GM23338 (cell line): ENCODE data around the gene VAV3. TPM values are rescaled to one million over a fixed set of nuclear protein-coding genes. Genes with fewer than 3 reads are reported as not detected.

Source experiments
- ATAC-seq: fragments of 200-7000 bp; cut with Tn5 transposase; 3 replicates; pipeline ENCODE4 v1.9.1; 2020
- DNase-seq: peaks from one replicate; pipeline ENCODE4 v3.0.0-alpha.2; 2015; ENCODE audit warnings: low spot score
- H2AFZ ChIP-seq: fragments of 200-600 bp; sonication (generic); 2 replicates; pipeline ENCODE4 v1.8.0; 2016; ENCODE audit warnings: antibody characterized with exemption, mild to moderate bottlenecking, moderate library complexity
- H3F3A ChIP-seq: fragments of 200-600 bp; sonication (generic); replicated peaks from 2 replicates; pipeline ENCODE4 v1.8.0; 2017; ENCODE audit warnings: antibody characterized with exemption, mixed run types, low read depth
- H3K27ac ChIP-seq: fragments of 200-600 bp; sonication (generic); 2 replicates; pipeline ENCODE4 v1.6.1; 2016; ENCODE audit warnings: low read depth
- H3K27me3 ChIP-seq: fragments of 200-600 bp; sonication (generic); 2 replicates; pipeline ENCODE4 v1.8.0; 2016; ENCODE audit warnings: mild to moderate bottlenecking, mixed run types, moderate library complexity; ENCODE audit not compliant: insufficient read depth
- H3K36me3 ChIP-seq: fragments of 200-600 bp; sonication (generic); 2 replicates; pipeline ENCODE4 v1.8.0; 2016; ENCODE audit warnings: mild to moderate bottlenecking; ENCODE audit not compliant: insufficient read depth
- H3K4me1 ChIP-seq: fragments of 200-600 bp; sonication (generic); 2 replicates; pipeline ENCODE4 v1.8.0; 2016; ENCODE audit warnings: mild to moderate bottlenecking, moderate library complexity; ENCODE audit not compliant: insufficient read depth
- H3K4me2 ChIP-seq: fragments of 200-600 bp; sonication (generic); 2 replicates; pipeline ENCODE4 v1.7.1; 2017; ENCODE audit warnings: mixed run types
- H3K4me3 ChIP-seq: fragments of 200-600 bp; sonication (generic); 2 replicates; pipeline ENCODE4 v1.6.1; 2016; ENCODE audit warnings: mixed run types
- H3K79me2 ChIP-seq: fragments of 200-600 bp; sonication (generic); replicated peaks from 2 replicates; pipeline ENCODE4 v1.8.0; 2017; ENCODE audit warnings: mild to moderate bottlenecking; ENCODE audit not compliant: insufficient read depth
- H3K9me2 ChIP-seq: fragments of 200-600 bp; sonication (generic); 2 replicates; pipeline ENCODE4 v1.8.0; 2017; ENCODE audit not compliant: insufficient read depth
- H4K20me1 ChIP-seq: fragments of 200-600 bp; sonication (generic); replicated peaks from 2 replicates; pipeline ENCODE4 v1.8.0; 2017; ENCODE audit warnings: mild to moderate bottlenecking; ENCODE audit not compliant: insufficient read depth
- H3K27ac Mint-ChIP-seq: 2 replicates; pipeline ENCODE4 v1.8.0; 2020; ENCODE audit warnings: inconsistent platforms, mild to moderate bottlenecking, moderate library complexity, mixed read lengths
- H3K27me3 Mint-ChIP-seq: 3 replicates; pipeline ENCODE4 v1.8.0; 2022; ENCODE audit warnings: low read depth, mild to moderate bottlenecking, moderate library complexity, mixed read lengths, inconsistent platforms; ENCODE audit not compliant: insufficient read depth, poor library complexity
- H3K36me3 Mint-ChIP-seq: 3 replicates; pipeline ENCODE4 v1.8.0; 2021; ENCODE audit warnings: low read depth, mild to moderate bottlenecking, inconsistent platforms, moderate library complexity, mixed read lengths
- H3K4me1 Mint-ChIP-seq: 3 replicates; pipeline ENCODE4 v1.8.0; 2020; ENCODE audit warnings: mild to moderate bottlenecking, inconsistent platforms, mixed read lengths
- H3K4me3 Mint-ChIP-seq: 3 replicates; pipeline ENCODE4 v1.8.0; 2021; ENCODE audit warnings: moderate library complexity, mild to moderate bottlenecking, inconsistent platforms, mixed read lengths
- H3K9me3 Mint-ChIP-seq: 3 replicates; pipeline ENCODE4 v1.8.0; 2020; ENCODE audit warnings: moderate library complexity, mild to moderate bottlenecking, inconsistent platforms, mixed read lengths
- CREB1 ChIP-seq: fragments of 250-450 bp; sonication (Bioruptor Pico); IDR thresholded peaks from 2 replicates; pipeline ENCODE4 v1.5.0; 2020; ENCODE audit warnings: low read depth, mild to moderate bottlenecking, moderate library complexity
- EZH2 ChIP-seq: fragments of 200-600 bp; sonication (generic); IDR thresholded peaks from one replicate; pipeline ENCODE4 v1.8.0; 2017; ENCODE audit warnings: antibody characterized with exemption, mild to moderate bottlenecking, low read depth; ENCODE audit not compliant: unreplicated experiment
- EZH2phosphoT487 ChIP-seq: fragments of 200-600 bp; sonication (generic); IDR thresholded peaks from one replicate; pipeline ENCODE4 v1.8.1; 2018; ENCODE audit warnings: antibody characterized with exemption; ENCODE audit not compliant: unreplicated experiment
- JUNB ChIP-seq: IDR thresholded peaks from one replicate; pipeline ENCODE4 v1.6.1; 2016; ENCODE audit warnings: antibody characterized with exemption; ENCODE audit not compliant: unreplicated experiment
- NANOG ChIP-seq: IDR thresholded peaks from 2 replicates; pipeline ENCODE4 v1.6.1; 2016; ENCODE audit warnings: antibody characterized with exemption, borderline replicate concordance
- POLR2AphosphoS5 ChIP-seq: IDR thresholded peaks from 2 replicates; pipeline ENCODE4 v1.6.1; 2016; ENCODE audit warnings: antibody characterized with exemption, low read depth
- STAT1 ChIP-seq: IDR thresholded peaks from one replicate; pipeline ENCODE4 v1.6.1; 2016; ENCODE audit warnings: antibody characterized with exemption; ENCODE audit not compliant: unreplicated experiment
- ZNF114 ChIP-seq: fragments of 250-450 bp; sonication (Bioruptor Pico); IDR thresholded peaks from 2 replicates; pipeline ENCODE4 v1.5.0; 2020; ENCODE audit warnings: mild to moderate bottlenecking, moderate library complexity
- ZNF331 ChIP-seq: fragments of 250-450 bp; sonication (Bioruptor Pico); IDR thresholded peaks from 2 replicates; pipeline ENCODE4 v1.5.0; 2020; ENCODE audit warnings: low read depth, mild to moderate bottlenecking, moderate library complexity
- polyA plus RNA-seq: library from polyadenylated mRNA; unstranded; fragments of >200 nt; fragmentation: Nextera tagmentation; extraction: Ambion mirVana; gene quantifications from 2 replicates; pipeline ENCODE4 v1.2.1, GENCODE V29; 2016
- total RNA-seq: library from RNA; depleted of rRNA; stranded (reverse); fragments of >200 nt; shearing (Covaris generic); gene quantifications from 2 replicates; pipeline ENCODE4 v1.2.3, GENCODE V29; 2014
- TF ChIP-seq, protein P1 (sequence below): fragments of 250-450 bp; sonication (Bioruptor Pico); IDR thresholded peaks from 2 replicates; pipeline ENCODE4 v1.5.0; 2020; ENCODE audit warnings: mild to moderate bottlenecking, moderate library complexity
- TF ChIP-seq, protein P2 (sequence below): IDR thresholded peaks from 2 replicates; pipeline ENCODE4 v1.6.1; 2016; ENCODE audit warnings: antibody characterized with exemption
- TF ChIP-seq, protein P3 (sequence below), 2 experiments: fragments of 200-600 bp in 1 of 2; sonication (generic) in 1 of 2; conservative IDR thresholded peaks; 2 replicates each; pipeline versions ENCODE4 v1.5.1 to v1.6.1; 2016 to 2017; ENCODE audit warnings: antibody characterized with exemption in 2 of 2, low read depth in 2 of 2, mild to moderate bottlenecking in 2 of 2, moderate library complexity in 1 of 2
- TF ChIP-seq, protein P4 (sequence below): IDR thresholded peaks from one replicate; pipeline ENCODE4 v1.6.1; 2018; ENCODE audit warnings: antibody characterized with exemption; ENCODE audit not compliant: unreplicated experiment

Gene VAV3
- total and polyA plus RNA-seq, 2 experiments from 2014 or later, result 3.0 to 11.3 TPM

DNA sequence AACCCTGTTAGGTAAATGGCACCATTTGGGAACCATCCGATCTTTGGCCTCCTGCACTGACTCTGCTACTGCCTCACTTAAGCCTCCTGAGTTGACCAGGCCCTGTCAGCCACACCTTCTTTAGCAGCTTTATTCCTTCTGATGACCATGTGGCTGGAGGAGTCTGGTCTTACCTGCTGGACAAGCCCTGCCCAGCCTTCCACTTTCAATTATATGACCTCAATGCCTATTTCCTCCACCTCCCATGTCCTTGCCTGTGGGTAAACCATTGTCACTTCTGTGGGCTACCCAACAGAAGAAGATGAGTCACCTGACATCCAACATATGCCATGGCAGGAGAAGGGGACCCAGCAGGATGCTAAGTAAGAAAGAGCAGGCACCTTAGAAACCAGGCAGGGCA is 430.3 kb downstream of the VAV3 start:
- ATAC-seq (no peak), DNase-seq (no peak)
- no peaks in the 10 kb centered on the region for H3F3A ChIP-seq
- no peak overlapping the region for H3K27ac Mint-ChIP-seq
- H3K4me2 ChIP-seq, result no peak overlapping the region
- H2AFZ ChIP-seq, result no peak overlapping the region
- no peaks in the 10 kb centered on the region for H3K36me3 ChIP-seq
- H3K4me1 ChIP-seq, result no peaks in the 10 kb centered on the region
- no peak overlapping the region for H3K4me3 ChIP-seq
- peaks cover 4% of the 10 kb centered on the region for H3K27me3 Mint-ChIP-seq
- H3K79me2 ChIP-seq, result no peaks in the 10 kb centered on the region
- H3K27ac ChIP-seq, result no peak overlapping the region
- H3K4me1 Mint-ChIP-seq, result peaks cover 6% of the 10 kb centered on the region; the same call in 2 of the 3 replicates
- H3K4me3 Mint-ChIP-seq, result no peak overlapping the region
- TF ChIP-seq JUNB (no peak), POLR2AphosphoS5 (no peak), EZH2phosphoT487 (no peak), EZH2 (no peak), NANOG (no peak), STAT1 (no peak), ZNF331 (CRISPR knock-in tag) (no peak), ZNF114 (no peak), CREB1 (CRISPR knock-in tag) (no peak)
- TF ChIP-seq, protein P1, sequence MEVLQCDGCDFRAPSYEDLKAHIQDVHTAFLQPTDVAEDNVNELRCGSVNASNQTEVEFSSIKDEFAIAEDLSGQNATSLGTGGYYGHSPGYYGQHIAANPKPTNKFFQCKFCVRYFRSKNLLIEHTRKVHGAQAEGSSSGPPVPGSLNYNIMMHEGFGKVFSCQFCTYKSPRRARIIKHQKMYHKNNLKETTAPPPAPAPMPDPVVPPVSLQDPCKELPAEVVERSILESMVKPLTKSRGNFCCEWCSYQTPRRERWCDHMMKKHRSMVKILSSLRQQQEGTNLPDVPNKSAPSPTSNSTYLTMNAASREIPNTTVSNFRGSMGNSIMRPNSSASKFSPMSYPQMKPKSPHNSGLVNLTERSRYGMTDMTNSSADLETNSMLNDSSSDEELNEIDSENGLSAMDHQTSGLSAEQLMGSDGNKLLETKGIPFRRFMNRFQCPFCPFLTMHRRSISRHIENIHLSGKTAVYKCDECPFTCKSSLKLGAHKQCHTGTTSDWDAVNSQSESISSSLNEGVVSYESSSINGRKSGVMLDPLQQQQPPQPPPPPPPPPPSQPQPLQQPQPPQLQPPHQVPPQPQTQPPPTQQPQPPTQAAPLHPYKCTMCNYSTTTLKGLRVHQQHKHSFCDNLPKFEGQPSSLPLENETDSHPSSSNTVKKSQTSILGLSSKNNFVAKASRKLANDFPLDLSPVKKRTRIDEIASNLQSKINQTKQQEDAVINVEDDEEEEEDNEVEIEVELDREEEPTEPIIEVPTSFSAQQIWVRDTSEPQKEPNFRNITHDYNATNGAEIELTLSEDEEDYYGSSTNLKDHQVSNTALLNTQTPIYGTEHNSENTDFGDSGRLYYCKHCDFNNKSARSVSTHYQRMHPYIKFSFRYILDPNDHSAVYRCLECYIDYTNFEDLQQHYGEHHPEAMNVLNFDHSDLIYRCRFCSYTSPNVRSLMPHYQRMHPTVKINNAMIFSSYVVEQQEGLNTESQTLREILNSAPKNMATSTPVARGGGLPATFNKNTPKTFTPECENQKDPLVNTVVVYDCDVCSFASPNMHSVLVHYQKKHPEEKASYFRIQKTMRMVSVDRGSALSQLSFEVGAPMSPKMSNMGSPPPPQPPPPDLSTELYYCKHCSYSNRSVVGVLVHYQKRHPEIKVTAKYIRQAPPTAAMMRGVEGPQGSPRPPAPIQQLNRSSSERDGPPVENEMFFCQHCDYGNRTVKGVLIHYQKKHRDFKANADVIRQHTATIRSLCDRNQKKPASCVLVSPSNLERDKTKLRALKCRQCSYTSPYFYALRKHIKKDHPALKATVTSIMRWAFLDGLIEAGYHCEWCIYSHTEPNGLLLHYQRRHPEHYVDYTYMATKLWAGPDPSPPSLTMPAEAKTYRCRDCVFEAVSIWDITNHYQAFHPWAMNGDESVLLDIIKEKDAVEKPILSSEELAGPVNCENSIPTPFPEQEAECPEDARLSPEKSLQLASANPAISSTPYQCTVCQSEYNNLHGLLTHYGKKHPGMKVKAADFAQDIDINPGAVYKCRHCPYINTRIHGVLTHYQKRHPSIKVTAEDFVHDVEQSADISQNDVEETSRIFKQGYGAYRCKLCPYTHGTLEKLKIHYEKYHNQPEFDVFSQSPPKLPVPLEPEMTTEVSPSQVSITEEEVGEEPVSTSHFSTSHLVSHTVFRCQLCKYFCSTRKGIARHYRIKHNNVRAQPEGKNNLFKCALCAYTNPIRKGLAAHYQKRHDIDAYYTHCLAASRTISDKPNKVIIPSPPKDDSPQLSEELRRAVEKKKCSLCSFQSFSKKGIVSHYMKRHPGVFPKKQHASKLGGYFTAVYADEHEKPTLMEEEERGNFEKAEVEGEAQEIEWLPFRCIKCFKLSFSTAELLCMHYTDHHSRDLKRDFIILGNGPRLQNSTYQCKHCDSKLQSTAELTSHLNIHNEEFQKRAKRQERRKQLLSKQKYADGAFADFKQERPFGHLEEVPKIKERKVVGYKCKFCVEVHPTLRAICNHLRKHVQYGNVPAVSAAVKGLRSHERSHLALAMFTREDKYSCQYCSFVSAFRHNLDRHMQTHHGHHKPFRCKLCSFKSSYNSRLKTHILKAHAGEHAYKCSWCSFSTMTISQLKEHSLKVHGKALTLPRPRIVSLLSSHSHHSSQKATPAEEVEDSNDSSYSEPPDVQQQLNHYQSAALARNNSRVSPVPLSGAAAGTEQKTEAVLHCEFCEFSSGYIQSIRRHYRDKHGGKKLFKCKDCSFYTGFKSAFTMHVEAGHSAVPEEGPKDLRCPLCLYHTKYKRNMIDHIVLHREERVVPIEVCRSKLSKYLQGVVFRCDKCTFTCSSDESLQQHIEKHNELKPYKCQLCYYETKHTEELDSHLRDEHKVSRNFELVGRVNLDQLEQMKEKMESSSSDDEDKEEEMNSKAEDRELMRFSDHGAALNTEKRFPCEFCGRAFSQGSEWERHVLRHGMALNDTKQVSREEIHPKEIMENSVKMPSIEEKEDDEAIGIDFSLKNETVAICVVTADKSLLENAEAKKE (CRISPR knock-in tag), result no peak
- TF ChIP-seq, protein P2, sequence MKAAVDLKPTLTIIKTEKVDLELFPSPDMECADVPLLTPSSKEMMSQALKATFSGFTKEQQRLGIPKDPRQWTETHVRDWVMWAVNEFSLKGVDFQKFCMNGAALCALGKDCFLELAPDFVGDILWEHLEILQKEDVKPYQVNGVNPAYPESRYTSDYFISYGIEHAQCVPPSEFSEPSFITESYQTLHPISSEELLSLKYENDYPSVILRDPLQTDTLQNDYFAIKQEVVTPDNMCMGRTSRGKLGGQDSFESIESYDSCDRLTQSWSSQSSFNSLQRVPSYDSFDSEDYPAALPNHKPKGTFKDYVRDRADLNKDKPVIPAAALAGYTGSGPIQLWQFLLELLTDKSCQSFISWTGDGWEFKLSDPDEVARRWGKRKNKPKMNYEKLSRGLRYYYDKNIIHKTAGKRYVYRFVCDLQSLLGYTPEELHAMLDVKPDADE, result no peak
- TF ChIP-seq, protein P3, sequence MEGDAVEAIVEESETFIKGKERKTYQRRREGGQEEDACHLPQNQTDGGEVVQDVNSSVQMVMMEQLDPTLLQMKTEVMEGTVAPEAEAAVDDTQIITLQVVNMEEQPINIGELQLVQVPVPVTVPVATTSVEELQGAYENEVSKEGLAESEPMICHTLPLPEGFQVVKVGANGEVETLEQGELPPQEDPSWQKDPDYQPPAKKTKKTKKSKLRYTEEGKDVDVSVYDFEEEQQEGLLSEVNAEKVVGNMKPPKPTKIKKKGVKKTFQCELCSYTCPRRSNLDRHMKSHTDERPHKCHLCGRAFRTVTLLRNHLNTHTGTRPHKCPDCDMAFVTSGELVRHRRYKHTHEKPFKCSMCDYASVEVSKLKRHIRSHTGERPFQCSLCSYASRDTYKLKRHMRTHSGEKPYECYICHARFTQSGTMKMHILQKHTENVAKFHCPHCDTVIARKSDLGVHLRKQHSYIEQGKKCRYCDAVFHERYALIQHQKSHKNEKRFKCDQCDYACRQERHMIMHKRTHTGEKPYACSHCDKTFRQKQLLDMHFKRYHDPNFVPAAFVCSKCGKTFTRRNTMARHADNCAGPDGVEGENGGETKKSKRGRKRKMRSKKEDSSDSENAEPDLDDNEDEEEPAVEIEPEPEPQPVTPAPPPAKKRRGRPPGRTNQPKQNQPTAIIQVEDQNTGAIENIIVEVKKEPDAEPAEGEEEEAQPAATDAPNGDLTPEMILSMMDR (conservative IDR thresholded peaks at IDR 0.05; ENCODE audit: low read depth in 2 of 2), result no peak
- TF ChIP-seq, protein P4, sequence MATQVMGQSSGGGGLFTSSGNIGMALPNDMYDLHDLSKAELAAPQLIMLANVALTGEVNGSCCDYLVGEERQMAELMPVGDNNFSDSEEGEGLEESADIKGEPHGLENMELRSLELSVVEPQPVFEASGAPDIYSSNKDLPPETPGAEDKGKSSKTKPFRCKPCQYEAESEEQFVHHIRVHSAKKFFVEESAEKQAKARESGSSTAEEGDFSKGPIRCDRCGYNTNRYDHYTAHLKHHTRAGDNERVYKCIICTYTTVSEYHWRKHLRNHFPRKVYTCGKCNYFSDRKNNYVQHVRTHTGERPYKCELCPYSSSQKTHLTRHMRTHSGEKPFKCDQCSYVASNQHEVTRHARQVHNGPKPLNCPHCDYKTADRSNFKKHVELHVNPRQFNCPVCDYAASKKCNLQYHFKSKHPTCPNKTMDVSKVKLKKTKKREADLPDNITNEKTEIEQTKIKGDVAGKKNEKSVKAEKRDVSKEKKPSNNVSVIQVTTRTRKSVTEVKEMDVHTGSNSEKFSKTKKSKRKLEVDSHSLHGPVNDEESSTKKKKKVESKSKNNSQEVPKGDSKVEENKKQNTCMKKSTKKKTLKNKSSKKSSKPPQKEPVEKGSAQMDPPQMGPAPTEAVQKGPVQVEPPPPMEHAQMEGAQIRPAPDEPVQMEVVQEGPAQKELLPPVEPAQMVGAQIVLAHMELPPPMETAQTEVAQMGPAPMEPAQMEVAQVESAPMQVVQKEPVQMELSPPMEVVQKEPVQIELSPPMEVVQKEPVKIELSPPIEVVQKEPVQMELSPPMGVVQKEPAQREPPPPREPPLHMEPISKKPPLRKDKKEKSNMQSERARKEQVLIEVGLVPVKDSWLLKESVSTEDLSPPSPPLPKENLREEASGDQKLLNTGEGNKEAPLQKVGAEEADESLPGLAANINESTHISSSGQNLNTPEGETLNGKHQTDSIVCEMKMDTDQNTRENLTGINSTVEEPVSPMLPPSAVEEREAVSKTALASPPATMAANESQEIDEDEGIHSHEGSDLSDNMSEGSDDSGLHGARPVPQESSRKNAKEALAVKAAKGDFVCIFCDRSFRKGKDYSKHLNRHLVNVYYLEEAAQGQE, result no peak
- no peaks in the 10 kb centered on the region for H3K9me3 Mint-ChIP-seq
- H4K20me1 ChIP-seq, result no peaks in the 10 kb centered on the region
- peaks cover 4% of the 10 kb centered on the region; the same call in 1 of the 2 replicates for H3K9me2 ChIP-seq
- H3K36me3 Mint-ChIP-seq, result no peaks in the 10 kb centered on the region
- H3K27me3 ChIP-seq, result no peaks in the 10 kb centered on the region
